GM12878 (cell line): ENCODE results near the gene NAB1. TPM values are rescaled to one million over a fixed set of nuclear protein-coding genes. Genes with fewer than 3 reads are reported as not detected.
A peak's percentile ranks its signal among the peaks of the same experiment; 100 is the strongest.

Source experiments
- BRCA1 ChIP-seq: IDR thresholded peaks from 2 replicates; pipeline ENCODE4 v1.6.1; 2011; ENCODE audit warnings: low read depth, low read length, improper control_type of control experiment
- CHD1 ChIP-seq: IDR thresholded peaks from 2 replicates; pipeline ENCODE4 v1.6.1; 2012; ENCODE audit warnings: low read depth, low read length, improper control_type of control experiment
- GATAD2B ChIP-seq: fragments of 450-650 bp; conservative IDR thresholded peaks from 2 replicates; pipeline ENCODE4 v1.6.1; 2017; ENCODE audit warnings: low read depth, mild to moderate bottlenecking, moderate library complexity
- HSF1 ChIP-seq: fragments of 150-350 bp; IDR thresholded peaks from 2 replicates; pipeline ENCODE4 v1.6.1; 2014; ENCODE audit warnings: mild to moderate bottlenecking, low read depth, low read length
- IRF3 ChIP-seq: fragments of 450-650 bp; IDR thresholded peaks from 2 replicates; pipeline ENCODE4 v1.6.1; 2014; ENCODE audit warnings: mild to moderate bottlenecking
- MEF2A ChIP-seq: IDR thresholded peaks from 2 replicates; pipeline ENCODE4 v1.6.1; 2011; ENCODE audit warnings: low read depth, mild to moderate bottlenecking, low read length, moderate library complexity; ENCODE audit not compliant: insufficient read depth
- MEF2B ChIP-seq: fragments of 450-650 bp; IDR thresholded peaks from 2 replicates; pipeline ENCODE4 v1.6.1; 2018; ENCODE audit warnings: mild to moderate bottlenecking, moderate library complexity; ENCODE audit not compliant: partially characterized antibody, poor library complexity, severe bottlenecking
- PKNOX1 ChIP-seq: fragments of 450-650 bp; IDR thresholded peaks from 2 replicates; pipeline ENCODE4 v1.6.1; 2016; ENCODE audit warnings: mild to moderate bottlenecking
- SREBF1 ChIP-seq: IDR thresholded peaks from 2 replicates; pipeline ENCODE4 v1.6.1; 2012; ENCODE audit warnings: mild to moderate bottlenecking, low read length
- SREBF2 ChIP-seq: IDR thresholded peaks from 2 replicates; pipeline ENCODE4 v1.6.1; 2012; ENCODE audit warnings: mild to moderate bottlenecking, low read length
- TARDBP ChIP-seq: IDR thresholded peaks from 2 replicates; pipeline ENCODE4 v1.6.1; 2016; ENCODE audit warnings: borderline replicate concordance
- TCF3 ChIP-seq: IDR thresholded peaks from 2 replicates; pipeline ENCODE4 v1.6.1; 2012; ENCODE audit warnings: low read depth, mild to moderate bottlenecking, low read length, borderline replicate concordance; ENCODE audit not compliant: insufficient read depth
- TCF7 ChIP-seq: IDR thresholded peaks from 2 replicates; pipeline ENCODE4 v1.6.1; 2014; ENCODE audit warnings: antibody characterized with exemption, borderline replicate concordance
- ZBED1 ChIP-seq: IDR thresholded peaks from 2 replicates; pipeline ENCODE4 v1.6.1; 2016; ENCODE audit warnings: borderline replicate concordance
- polyA plus RNA-seq, 11 experiments: library from polyadenylated mRNA; depleted of rRNA in 4 of 11; unstranded in 6 of 11; stranded (reverse) in 5 of 11; fragments of >200 nt; fragmentation: Nextera tagmentation in 4 of 11; fragmentation: Illumina TruSeq in 1 of 11; extraction: Ambion mirVana in 4 of 11; extraction: Trizol in 1 of 11; gene quantifications; 1 replicate in 1 of 11; 2 replicates in 10 of 11; pipeline versions ENCODE4 v1.2.1 to v1.2.3, GENCODE V29; 2011 to 2016; ENCODE audit warnings: inconsistent platforms in 2 of 11, missing spikeins in 2 of 11, low read depth in 1 of 11
- total RNA-seq, 4 experiments: library from RNA; depleted of rRNA in 3 of 4; stranded (reverse); fragments of >200 nt in 3 of 4; fragmentation: Illumina TruSeq in 1 of 4; extraction: Trizol in 1 of 4; gene quantifications; 2 replicates each; pipeline versions ENCODE4 v1.2.1 to v1.2.3, GENCODE V29; 2013 to 2021
- TF ChIP-seq, protein P1 (sequence below): fragments of 450-650 bp; IDR thresholded peaks from 2 replicates; pipeline ENCODE4 v1.6.1; 2016; ENCODE audit warnings: mild to moderate bottlenecking
- TF ChIP-seq, protein P2 (sequence below): IDR thresholded peaks from 2 replicates; pipeline ENCODE4 v1.6.1; 2011; ENCODE audit warnings: low read depth, mild to moderate bottlenecking, low read length, moderate library complexity, borderline replicate concordance; ENCODE audit errors: extremely low read depth
- TF ChIP-seq, protein P3 (sequence below): fragments of 450-650 bp; IDR thresholded peaks from 2 replicates; pipeline ENCODE4 v1.6.1; 2017; ENCODE audit warnings: mild to moderate bottlenecking, moderate library complexity
- TF ChIP-seq, protein P4 (sequence below): IDR thresholded peaks from 2 replicates; pipeline ENCODE4 v1.6.1; 2011; ENCODE audit warnings: mild to moderate bottlenecking, low read depth, low read length, moderate library complexity; ENCODE audit not compliant: insufficient replicate concordance

NAB1 gene
- total and polyA plus RNA-seq, 10 of the 15 experiments (the other 5 are each of a cell fraction or from before 2014, with no cell fraction given) = 4.5 to 39.6 (median 23.0) TPM

DNA sequence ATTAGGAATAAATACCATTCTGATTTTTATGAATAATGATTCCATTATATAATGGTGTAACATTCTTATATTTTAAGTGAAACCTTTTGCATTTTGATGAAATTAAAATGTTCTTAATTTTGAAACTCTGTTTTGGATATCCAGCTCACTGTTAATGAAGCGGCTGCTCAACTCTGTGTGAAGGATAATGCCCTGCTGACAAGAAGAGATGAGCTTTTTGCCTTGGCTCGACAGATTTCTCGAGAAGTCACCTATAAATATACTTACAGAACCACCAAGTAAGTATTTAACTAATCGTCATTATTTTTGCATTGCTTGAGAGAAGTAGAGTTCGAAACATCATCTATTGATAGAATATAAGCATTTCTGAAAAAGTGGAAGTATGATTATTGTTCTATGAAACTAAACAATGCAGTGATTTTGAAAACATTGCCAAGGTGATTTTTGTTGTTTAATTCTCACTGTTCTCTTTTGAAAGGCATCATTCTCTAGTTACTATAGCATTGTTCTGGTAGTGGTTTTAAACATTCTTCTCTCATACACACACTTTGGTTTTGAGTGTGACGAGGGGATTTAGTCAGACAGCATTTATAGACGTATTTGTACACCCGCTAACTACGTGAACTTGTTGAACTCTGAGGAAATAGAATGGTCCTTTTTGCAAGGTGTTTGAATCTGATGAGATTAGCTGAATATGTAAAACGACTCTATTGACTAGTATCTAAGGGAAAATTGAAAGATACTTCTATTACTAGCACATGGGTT, 21.5 kb downstream of the NAB1 start (continued):
- TF ChIP-seq, protein P1, sequence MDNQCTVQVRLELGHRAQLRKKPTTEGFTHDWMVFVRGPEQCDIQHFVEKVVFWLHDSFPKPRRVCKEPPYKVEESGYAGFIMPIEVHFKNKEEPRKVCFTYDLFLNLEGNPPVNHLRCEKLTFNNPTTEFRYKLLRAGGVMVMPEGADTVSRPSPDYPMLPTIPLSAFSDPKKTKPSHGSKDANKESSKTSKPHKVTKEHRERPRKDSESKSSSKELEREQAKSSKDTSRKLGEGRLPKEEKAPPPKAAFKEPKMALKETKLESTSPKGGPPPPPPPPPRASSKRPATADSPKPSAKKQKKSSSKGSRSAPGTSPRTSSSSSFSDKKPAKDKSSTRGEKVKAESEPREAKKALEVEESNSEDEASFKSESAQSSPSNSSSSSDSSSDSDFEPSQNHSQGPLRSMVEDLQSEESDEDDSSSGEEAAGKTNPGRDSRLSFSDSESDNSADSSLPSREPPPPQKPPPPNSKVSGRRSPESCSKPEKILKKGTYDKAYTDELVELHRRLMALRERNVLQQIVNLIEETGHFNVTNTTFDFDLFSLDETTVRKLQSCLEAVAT = no peak
- TF ChIP-seq, protein P2, sequence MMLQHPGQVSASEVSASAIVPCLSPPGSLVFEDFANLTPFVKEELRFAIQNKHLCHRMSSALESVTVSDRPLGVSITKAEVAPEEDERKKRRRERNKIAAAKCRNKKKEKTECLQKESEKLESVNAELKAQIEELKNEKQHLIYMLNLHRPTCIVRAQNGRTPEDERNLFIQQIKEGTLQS = no peak
- no peak for TF ChIP-seq SREBF1
- no peak for TF ChIP-seq BRCA1
- no peak for TF ChIP-seq GATAD2B
- TF ChIP-seq PKNOX1 = no peak
- TF ChIP-seq MEF2A = 0 out of 2 replicates have a peak, but pooled peaks have one; percentile 9
- TF ChIP-seq TARDBP = no peak
- TF ChIP-seq, protein P3, sequence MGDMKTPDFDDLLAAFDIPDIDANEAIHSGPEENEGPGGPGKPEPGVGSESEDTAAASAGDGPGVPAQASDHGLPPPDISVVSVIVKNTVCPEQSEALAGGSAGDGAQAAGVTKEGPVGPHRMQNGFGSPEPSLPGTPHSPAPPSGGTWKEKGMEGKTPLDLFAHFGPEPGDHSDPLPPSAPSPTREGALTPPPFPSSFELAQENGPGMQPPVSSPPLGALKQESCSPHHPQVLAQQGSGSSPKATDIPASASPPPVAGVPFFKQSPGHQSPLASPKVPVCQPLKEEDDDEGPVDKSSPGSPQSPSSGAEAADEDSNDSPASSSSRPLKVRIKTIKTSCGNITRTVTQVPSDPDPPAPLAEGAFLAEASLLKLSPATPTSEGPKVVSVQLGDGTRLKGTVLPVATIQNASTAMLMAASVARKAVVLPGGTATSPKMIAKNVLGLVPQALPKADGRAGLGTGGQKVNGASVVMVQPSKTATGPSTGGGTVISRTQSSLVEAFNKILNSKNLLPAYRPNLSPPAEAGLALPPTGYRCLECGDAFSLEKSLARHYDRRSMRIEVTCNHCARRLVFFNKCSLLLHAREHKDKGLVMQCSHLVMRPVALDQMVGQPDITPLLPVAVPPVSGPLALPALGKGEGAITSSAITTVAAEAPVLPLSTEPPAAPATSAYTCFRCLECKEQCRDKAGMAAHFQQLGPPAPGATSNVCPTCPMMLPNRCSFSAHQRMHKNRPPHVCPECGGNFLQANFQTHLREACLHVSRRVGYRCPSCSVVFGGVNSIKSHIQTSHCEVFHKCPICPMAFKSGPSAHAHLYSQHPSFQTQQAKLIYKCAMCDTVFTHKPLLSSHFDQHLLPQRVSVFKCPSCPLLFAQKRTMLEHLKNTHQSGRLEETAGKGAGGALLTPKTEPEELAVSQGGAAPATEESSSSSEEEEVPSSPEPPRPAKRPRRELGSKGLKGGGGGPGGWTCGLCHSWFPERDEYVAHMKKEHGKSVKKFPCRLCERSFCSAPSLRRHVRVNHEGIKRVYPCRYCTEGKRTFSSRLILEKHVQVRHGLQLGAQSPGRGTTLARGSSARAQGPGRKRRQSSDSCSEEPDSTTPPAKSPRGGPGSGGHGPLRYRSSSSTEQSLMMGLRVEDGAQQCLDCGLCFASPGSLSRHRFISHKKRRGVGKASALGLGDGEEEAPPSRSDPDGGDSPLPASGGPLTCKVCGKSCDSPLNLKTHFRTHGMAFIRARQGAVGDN = peak; percentile 44; the same call in 1 of the 2 replicates
- TF ChIP-seq ZBED1 = no peak
- no peak for TF ChIP-seq SREBF2
- no peak for TF ChIP-seq TCF3
- TF ChIP-seq, protein P4, sequence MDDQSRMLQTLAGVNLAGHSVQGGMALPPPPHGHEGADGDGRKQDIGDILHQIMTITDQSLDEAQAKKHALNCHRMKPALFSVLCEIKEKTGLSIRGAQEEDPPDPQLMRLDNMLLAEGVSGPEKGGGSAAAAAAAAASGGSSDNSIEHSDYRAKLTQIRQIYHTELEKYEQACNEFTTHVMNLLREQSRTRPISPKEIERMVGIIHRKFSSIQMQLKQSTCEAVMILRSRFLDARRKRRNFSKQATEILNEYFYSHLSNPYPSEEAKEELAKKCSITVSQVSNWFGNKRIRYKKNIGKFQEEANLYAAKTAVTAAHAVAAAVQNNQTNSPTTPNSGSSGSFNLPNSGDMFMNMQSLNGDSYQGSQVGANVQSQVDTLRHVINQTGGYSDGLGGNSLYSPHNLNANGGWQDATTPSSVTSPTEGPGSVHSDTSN = no peak
- no peak for TF ChIP-seq CHD1
- TF ChIP-seq HSF1 = no peak
- TF ChIP-seq IRF3 = no peak
- TF ChIP-seq TCF7 = no peak
- no peak for TF ChIP-seq MEF2B
